Smooth muscle cell (in vitro differentiated cells): ENCODE results near the gene GSTO2. TPM values are rescaled to one million over a fixed set of nuclear protein-coding genes. Genes with fewer than 3 reads are reported as not detected.

Source experiments
- DNase-seq: peaks from one replicate; lab custom pipeline; 2025; ENCODE audit not compliant: unreplicated experiment; lab: John Stamatoyannopoulos, UW
- H2AFZ ChIP-seq: fragments of 200-600 bp; sonication (generic); 2 replicates; pipeline ENCODE4 v1.6.0; 2016; ENCODE audit warnings: antibody characterized with exemption, low read depth, mild to moderate bottlenecking
- H3F3A ChIP-seq: fragments of 200-600 bp; sonication (generic); 2 replicates; pipeline ENCODE4 v1.6.0; 2017; ENCODE audit warnings: antibody characterized with exemption, low read depth
- H3K27ac ChIP-seq: fragments of 200-600 bp; sonication (generic); 2 replicates; pipeline ENCODE4 v1.5.1; 2016; ENCODE audit warnings: low read depth, mild to moderate bottlenecking
- H3K27me3 ChIP-seq: fragments of 200-600 bp; sonication (generic); 2 replicates; pipeline ENCODE4 v1.6.1; 2016; ENCODE audit warnings: low read depth, mild to moderate bottlenecking
- H3K36me3 ChIP-seq: fragments of 200-600 bp; sonication (generic); 2 replicates; pipeline ENCODE4 v1.5.1; 2016; ENCODE audit warnings: low read depth
- H3K4me1 ChIP-seq: fragments of 200-600 bp; sonication (generic); 2 replicates; pipeline ENCODE4 v1.5.1; 2016; ENCODE audit warnings: low read depth
- H3K4me2 ChIP-seq: fragments of 200-600 bp; sonication (generic); 2 replicates; pipeline ENCODE4 v1.6.0; 2016; ENCODE audit warnings: mild to moderate bottlenecking
- H3K4me3 ChIP-seq: fragments of 200-600 bp; sonication (generic); 2 replicates; pipeline ENCODE4 v1.5.1; 2016; ENCODE audit warnings: mild to moderate bottlenecking
- H3K79me2 ChIP-seq: fragments of 200-600 bp; sonication (generic); 2 replicates; pipeline ENCODE4 v1.6.0; 2016; ENCODE audit warnings: low read depth, mild to moderate bottlenecking
- H3K9ac ChIP-seq: fragments of 200-600 bp; sonication (generic); 2 replicates; pipeline ENCODE4 v1.6.0; 2016; ENCODE audit warnings: low read depth
- H3K9me3 ChIP-seq: fragments of 200-600 bp; sonication (generic); replicated peaks from 2 replicates; pipeline ENCODE4 v1.5.1; 2016; ENCODE audit warnings: low read depth
- H4K20me1 ChIP-seq: fragments of 200-600 bp; sonication (generic); 2 replicates; pipeline ENCODE4 v1.6.0; 2016; ENCODE audit warnings: low read depth
- WGBS: methylation state at CpG from one replicate; pipeline ENCODE4 v1.1.7; 2016; ENCODE audit warnings: low lambda C conversion rate; 5-methylcytosine and 5-hydroxymethylcytosine counted together
- polyA plus RNA-seq: library from polyadenylated mRNA; unstranded; fragments of >200 nt; fragmentation: Nextera tagmentation; extraction: Ambion mirVana; gene quantifications from 2 replicates; pipeline ENCODE4 v1.2.1, GENCODE V29; 2016
- total RNA-seq: library from RNA; depleted of rRNA; stranded (reverse); fragments of >200 nt; gene quantifications from 2 replicates; pipeline ENCODE4 v1.2.3, GENCODE V29; 2014
- TF ChIP-seq, protein P1 (sequence below): fragments of 200-600 bp; sonication (generic); IDR thresholded peaks from 2 replicates; pipeline ENCODE4 v1.5.1; 2017; ENCODE audit warnings: borderline replicate concordance, mild to moderate bottlenecking, antibody characterized with exemption; ENCODE audit not compliant: insufficient read depth, poor library complexity, severe bottlenecking

Gene GSTO2
- total and polyA plus RNA-seq, 2 experiments from 2014 or later = 2.1 to 3.7 TPM

GRCh38 chr10:104286939-104287338 lies 18.0 kb downstream of the GSTO2 start:
- TF ChIP-seq, protein P1, sequence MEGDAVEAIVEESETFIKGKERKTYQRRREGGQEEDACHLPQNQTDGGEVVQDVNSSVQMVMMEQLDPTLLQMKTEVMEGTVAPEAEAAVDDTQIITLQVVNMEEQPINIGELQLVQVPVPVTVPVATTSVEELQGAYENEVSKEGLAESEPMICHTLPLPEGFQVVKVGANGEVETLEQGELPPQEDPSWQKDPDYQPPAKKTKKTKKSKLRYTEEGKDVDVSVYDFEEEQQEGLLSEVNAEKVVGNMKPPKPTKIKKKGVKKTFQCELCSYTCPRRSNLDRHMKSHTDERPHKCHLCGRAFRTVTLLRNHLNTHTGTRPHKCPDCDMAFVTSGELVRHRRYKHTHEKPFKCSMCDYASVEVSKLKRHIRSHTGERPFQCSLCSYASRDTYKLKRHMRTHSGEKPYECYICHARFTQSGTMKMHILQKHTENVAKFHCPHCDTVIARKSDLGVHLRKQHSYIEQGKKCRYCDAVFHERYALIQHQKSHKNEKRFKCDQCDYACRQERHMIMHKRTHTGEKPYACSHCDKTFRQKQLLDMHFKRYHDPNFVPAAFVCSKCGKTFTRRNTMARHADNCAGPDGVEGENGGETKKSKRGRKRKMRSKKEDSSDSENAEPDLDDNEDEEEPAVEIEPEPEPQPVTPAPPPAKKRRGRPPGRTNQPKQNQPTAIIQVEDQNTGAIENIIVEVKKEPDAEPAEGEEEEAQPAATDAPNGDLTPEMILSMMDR = no peak
- 90% methylated on average over 2 of the region's 2 CpGs for WGBS
- no peak for DNase-seq
- Histone ChIP-seq H4K20me1 (no peaks in the 10 kb centered on the region), H2AFZ (no peak overlapping the region), H3K9ac (no peak overlapping the region), H3K4me1 (peaks cover 3% of the 10 kb centered on the region), H3K27me3 (no peaks in the 10 kb centered on the region), H3F3A (no peaks in the 10 kb centered on the region), H3K36me3 (no peaks in the 10 kb centered on the region), H3K27ac (no peak overlapping the region), H3K4me2 (no peak overlapping the region), H3K4me3 (no peak overlapping the region), H3K79me2 (no peaks in the 10 kb centered on the region), H3K9me3 (no peaks in the 10 kb centered on the region)

DNA sequence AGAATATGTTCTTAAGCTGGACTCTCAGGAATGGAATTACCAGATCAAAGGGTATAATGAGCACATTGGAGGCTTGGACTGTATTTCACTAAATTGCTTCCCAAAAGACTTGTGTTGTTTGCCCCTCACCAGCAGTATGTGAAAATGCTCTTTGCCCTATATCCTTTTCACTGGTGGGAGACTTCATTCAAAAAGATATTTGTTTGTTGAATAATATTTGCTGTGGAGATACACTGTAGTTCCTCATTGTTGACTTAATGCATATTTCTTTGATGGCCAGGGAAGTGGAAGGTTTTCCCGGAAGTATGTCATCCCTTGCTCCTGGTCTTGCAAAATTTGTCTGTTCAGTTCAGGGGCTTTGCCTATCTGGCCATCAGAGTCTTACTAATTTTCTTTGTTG lies 19.4 kb downstream of the GSTO2 start:
- Histone ChIP-seq H3K36me3 (no peaks in the 10 kb centered on the region), H3K27ac (no peak overlapping the region), H3F3A (peaks cover 3% of the 10 kb centered on the region), H3K4me1 (peaks cover 4% of the 10 kb centered on the region), H3K9ac (no peak overlapping the region), H3K4me2 (no peak overlapping the region), H3K27me3 (no peaks in the 10 kb centered on the region), H2AFZ (no peak overlapping the region), H3K79me2 (no peaks in the 10 kb centered on the region), H4K20me1 (no peaks in the 10 kb centered on the region), H3K4me3 (no peak overlapping the region), H3K9me3 (no peaks in the 10 kb centered on the region)
- DNase-seq = no peak
- TF ChIP-seq, protein P1 = no peak
- WGBS = 74% methylated on average over 1 of the region's 1 CpG

GRCh38 chr10:104291439-104291951 lies 22.5 kb downstream of the GSTO2 start:
- no peaks in the 10 kb centered on the region for H3K9me3 ChIP-seq
- no peaks in the 10 kb centered on the region for H4K20me1 ChIP-seq
- H3K4me3 ChIP-seq = no peak overlapping the region
- peak; percentile 65 for DNase-seq
- peak overlapping the region; percentile 59 for H2AFZ ChIP-seq
- no peaks in the 10 kb centered on the region for H3K36me3 ChIP-seq
- H3K4me2 ChIP-seq = peak overlapping the region; percentile 56
- H3K79me2 ChIP-seq = no peaks in the 10 kb centered on the region
- H3K4me1 ChIP-seq = peaks cover 4% of the 10 kb centered on the region
- H3K9ac ChIP-seq = no peak overlapping the region
- H3F3A ChIP-seq = peaks cover 3% of the 10 kb centered on the region
- TF ChIP-seq, protein P1 = peak; percentile 99
- H3K27ac ChIP-seq = no peak overlapping the region
- H3K27me3 ChIP-seq = no peaks in the 10 kb centered on the region
- 2% methylated on average over 26 of the region's 26 CpGs for WGBS

DNA sequence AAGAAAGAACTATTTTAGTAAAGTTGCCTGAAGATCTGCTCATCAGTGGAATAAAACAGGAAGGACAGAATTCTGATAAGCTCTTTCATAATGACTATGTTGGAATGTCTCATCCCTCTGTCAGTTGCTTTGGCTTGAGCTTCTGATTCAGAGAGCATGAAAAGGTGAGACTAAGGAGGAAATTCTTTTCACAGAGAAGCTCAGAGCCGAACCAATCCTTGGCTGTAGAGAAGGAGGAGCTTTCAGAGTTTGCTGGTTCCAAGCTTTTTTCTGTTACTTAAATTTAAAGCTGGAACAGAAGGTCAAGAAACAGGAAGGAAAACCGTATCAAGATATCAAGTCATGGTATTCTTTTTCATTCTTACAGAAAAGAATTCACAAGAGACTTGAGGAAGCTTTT lies 24.0 kb downstream of the GSTO2 start:
- WGBS = 65% methylated on average over 2 of the region's 2 CpGs
- DNase-seq = no peak

More for the DNA sequence above, 24.0 kb downstream of the GSTO2 start:
- Histone ChIP-seq H3K9ac (no peak overlapping the region), H3K27ac (peak overlapping the region; percentile 18), H3K4me2 (no peak overlapping the region), H3K27me3 (no peaks in the 10 kb centered on the region), H2AFZ (no peak overlapping the region), H3K4me1 (peaks cover 4% of the 10 kb centered on the region), H3F3A (peaks cover 5% of the 10 kb centered on the region), H3K4me3 (no peak overlapping the region), H3K36me3 (no peaks in the 10 kb centered on the region), H3K79me2 (no peaks in the 10 kb centered on the region), H4K20me1 (no peaks in the 10 kb centered on the region), H3K9me3 (no peaks in the 10 kb centered on the region)
- TF ChIP-seq, protein P1 = no peak
